ENCODE data around the gene SERPINA12. TPM values are rescaled to one million over a fixed set of nuclear protein-coding genes. Genes with fewer than 3 reads are reported as not detected.

SERPINA12 gene
- total RNA-seq, 1 experiment from 2014 or later: not detected

GRCh38 chr14:94446126-94446525, 63.1 kb downstream of the SERPINA12 start:
- Histone ChIP-seq H3K4me1 (ENCODE audit: insufficient read depth, low read length) (peaks cover 9% of the 10 kb centered on the region; the same call in 1 of the 2 replicates), H2AFZ (ENCODE audit: low read length) (no peak overlapping the region), H3K23ac (ENCODE audit: insufficient read length, low read depth, low read length) (no peak overlapping the region), H4K5ac (ENCODE audit: insufficient read length, low read depth, low read length) (no peak overlapping the region), H2BK12ac (ENCODE audit: insufficient read length, low read depth, low read length) (no peak overlapping the region), H3K23me2 (ENCODE audit: insufficient read length, low read depth, low read length, poor library complexity, severe bottlenecking) (no peaks in the 10 kb centered on the region), H3K27me3 (ENCODE audit: insufficient read depth, low read length) (no peaks in the 10 kb centered on the region; the same call in 1 of the 2 replicates), H3K14ac (ENCODE audit: insufficient read depth, low read length) (no peak overlapping the region), H3K27ac (ENCODE audit: insufficient read length, low read depth, low read length) (no peak overlapping the region), H3K9me3 (ENCODE audit: control insufficient read depth, low read depth, low read length) (no peaks in the 10 kb centered on the region), H3K79me1 (ENCODE audit: insufficient read depth, low read depth, low read length, poor library complexity, severe bottlenecking) (no peaks in the 10 kb centered on the region), H3K4me2 (ENCODE audit: insufficient read depth, insufficient read length, low read length) (no peak overlapping the region), H3K9ac (ENCODE audit: extremely low read depth, insufficient read length, low read length) (no peak overlapping the region), H2BK5ac (ENCODE audit: insufficient read length, low read length) (no peak overlapping the region), H2BK120ac (ENCODE audit: low read depth, low read length, poor library complexity, severe bottlenecking) (no peak overlapping the region), H3K79me2 (ENCODE audit: insufficient read depth, low read length) (no peaks in the 10 kb centered on the region), H2BK15ac (ENCODE audit: low read depth, low read length) (no peak overlapping the region), H4K20me1 (ENCODE audit: control insufficient read depth, insufficient read depth, insufficient read length) (no peaks in the 10 kb centered on the region), H2BK20ac (ENCODE audit: low read depth, low read length, poor library complexity, severe bottlenecking) (no peak overlapping the region), H3K56ac (ENCODE audit: insufficient read length, low read depth, low read length) (no peak overlapping the region), H4K8ac (replicated peaks; ENCODE audit: insufficient read length, low read depth, low read length) (no peak overlapping the region), H4K91ac (ENCODE audit: insufficient read length, low read depth, low read length) (no peak overlapping the region), H3K18ac (ENCODE audit: insufficient read length, low read depth, low read length) (no peak overlapping the region), H3K4ac (ENCODE audit: low read depth, low read length) (no peak overlapping the region), H3T11ph (ENCODE audit: low read length) (no peak overlapping the region), H2AK5ac (ENCODE audit: insufficient read length, low read length) (no peak overlapping the region)
- no peaks in the 10 kb centered on the region; a peak in 1 of 7 replicates for H3K36me3 Mint-ChIP-seq (ENCODE audit: insufficient read depth in 1 of 3, low read depth in 3 of 3)
- no peak overlapping the region for H3K27ac Mint-ChIP-seq
- no peaks in the 10 kb centered on the region; a peak in 1 of 5 replicates for H3K9me3 Mint-ChIP-seq
- H3K4me1 Mint-ChIP-seq: peaks cover 15 to 18% of the 10 kb centered on the region in 2 experiments
- no CpG with 5 or more reads among the region's 4 CpGs for WGBS (ENCODE audit: extremely low coverage, insufficient read length, low lambda C conversion rate)
- H3K27me3 Mint-ChIP-seq (ENCODE audit: low read depth): peaks cover 14% of the 10 kb centered on the region
- no peak for DNase-seq
- H3K4me3 Mint-ChIP-seq: no peak overlapping the region
- no peak for TF ChIP-seq CTCF (conservative IDR thresholded peaks at IDR 0.05)

Data from H9 (cell line).